K562 (cell line): ENCODE results near the gene TMCC2. TPM values are rescaled to one million over a fixed set of nuclear protein-coding genes. Genes with fewer than 3 reads are reported as not detected.

Source experiments
- ARID2 ChIP-seq: fragments of 450-650 bp; IDR thresholded peaks from 2 replicates; pipeline ENCODE4 v1.6.1; 2017; ENCODE audit warnings: antibody characterized with exemption, mild to moderate bottlenecking
- CREB5 ChIP-seq: fragments of 250-450 bp; sonication (Bioruptor Pico); IDR thresholded peaks from 2 replicates; pipeline ENCODE4 v1.5.0; 2020; ENCODE audit warnings: mild to moderate bottlenecking
- CTBP1 ChIP-seq: fragments of 450-650 bp; IDR thresholded peaks from 2 replicates; pipeline ENCODE4 v1.6.1; 2016; ENCODE audit warnings: borderline replicate concordance
- DMBX1 ChIP-seq: fragments of 250-450 bp; sonication (Bioruptor Pico); IDR thresholded peaks from 2 replicates; pipeline ENCODE4 v1.8.0; 2022; ENCODE audit warnings: inconsistent platforms, mild to moderate bottlenecking, moderate library complexity, borderline replicate concordance
- GATA2 ChIP-seq: sonication (generic); formaldehyde crosslinking; IDR thresholded peaks from 2 replicates; pipeline ENCODE4 v1.4.0; 2020; ENCODE audit warnings: mild to moderate bottlenecking, missing genetic modification reagents
- HMBOX1 ChIP-seq: sonication (generic); IDR thresholded peaks from 2 replicates; pipeline ENCODE4 v1.6.1; 2016
- HOXB6 ChIP-seq: fragments of 250-450 bp; sonication (Bioruptor Pico); IDR thresholded peaks from 2 replicates; pipeline ENCODE4 v1.5.1; 2022; ENCODE audit warnings: mild to moderate bottlenecking, borderline replicate concordance
- MTF1 ChIP-seq: fragments of 250-450 bp; sonication (Bioruptor Pico); IDR thresholded peaks from 2 replicates; pipeline ENCODE4 v1.9.0; 2021; ENCODE audit warnings: moderate library complexity, mild to moderate bottlenecking, inconsistent platforms, borderline replicate concordance
- PCBP2 ChIP-seq: fragments of 200-400 bp; formaldehyde crosslinking; IDR thresholded peaks from 2 replicates; pipeline ENCODE4 v1.6.1; 2018; ENCODE audit warnings: low read length, low read depth, mild to moderate bottlenecking, moderate library complexity; ENCODE audit not compliant: poor library complexity, severe bottlenecking
- PHF20 ChIP-seq: fragments of 450-650 bp; IDR thresholded peaks from 2 replicates; pipeline ENCODE4 v1.6.1; 2018; ENCODE audit not compliant: partially characterized antibody
- SETDB1 ChIP-seq: IDR thresholded peaks from one replicate; pipeline ENCODE4 v1.6.1; 2012; ENCODE audit warnings: low read length, control low read depth, inconsistent platforms
- SMAD2 ChIP-seq: fragments of 150-350 bp; IDR thresholded peaks from 2 replicates; pipeline ENCODE4 v1.6.1; 2014; ENCODE audit warnings: low read depth, mild to moderate bottlenecking, low read length
- SPI1 ChIP-seq: IDR thresholded peaks from 2 replicates; pipeline ENCODE4 v1.6.1; 2011; ENCODE audit warnings: low read depth, low read length, control low read depth, borderline replicate concordance
- TSHZ1 ChIP-seq: fragments of 250-450 bp; sonication (Bioruptor Pico); IDR thresholded peaks from 2 replicates; pipeline ENCODE4 v1.4.0; 2020; ENCODE audit warnings: mild to moderate bottlenecking, moderate library complexity
- VEZF1 ChIP-seq: fragments of 200-800 bp; sonication (Bioruptor generic); IDR thresholded peaks from 2 replicates; pipeline ENCODE4 v1.6.1; 2017; ENCODE audit warnings: missing genetic modification characterization, missing compliant biosample characterization
- ZNF584 ChIP-seq: fragments of 200-800 bp; sonication (Bioruptor generic); IDR thresholded peaks from 2 replicates; pipeline ENCODE4 v1.6.1; 2016; ENCODE audit warnings: low read depth, mild to moderate bottlenecking, missing genetic modification characterization, missing compliant biosample characterization
- ZNF655 ChIP-seq: fragments of 250-450 bp; sonication (Bioruptor Pico); IDR thresholded peaks from 2 replicates; pipeline ENCODE4 v1.5.0; 2021
- polyA plus RNA-seq, 8 experiments: library from polyadenylated mRNA; depleted of rRNA in 4 of 8; stranded (reverse) in 5 of 8; unstranded in 3 of 8; fragments of >200 nt; fragmentation: Nextera tagmentation in 2 of 8; fragmentation: Illumina TruSeq in 1 of 8; extraction: Ambion mirVana in 2 of 8; extraction: Trizol in 1 of 8; gene quantifications; 2 replicates each; pipeline versions ENCODE4 v1.2.1 to v1.2.3, GENCODE V29; 2011 to 2014; ENCODE audit warnings: inconsistent platforms in 1 of 8, missing spikeins in 1 of 8
- total RNA-seq, 7 experiments: library from RNA; depleted of rRNA in 6 of 7; stranded (reverse); fragments of >200 nt in 6 of 7; fragmentation: Illumina TruSeq in 2 of 7; extraction: Trizol in 2 of 7; gene quantifications; 2 replicates each; pipeline versions ENCODE4 v1.2.1 to v1.2.3, GENCODE V29; 2011 to 2021; ENCODE audit warnings: low replicate concordance in 1 of 7

TMCC2 gene
- total and polyA plus RNA-seq, 9 of the 15 experiments (the other 6 are each of a cell fraction or from before 2014, with no cell fraction given) = 0.06 to 1.8 (median 0.98) TPM

- TF ChIP-seq TSHZ1 (CRISPR knock-in tag) (no peak), PHF20 (no peak), SETDB1 (no peak), CTBP1 (peak; percentile 64), SPI1 (peak; percentile 53; the same call in 1 of the 2 replicates), PCBP2 (no peak), ZNF584 (CRISPR knock-in tag) (no peak), ARID2 (no peak), VEZF1 (CRISPR knock-in tag) (no peak), GATA2 (no peak), CREB5 (CRISPR knock-in tag) (no peak), ZNF655 (CRISPR knock-in tag) (no peak), HOXB6 (CRISPR knock-in tag) (no peak), HMBOX1 (no peak), DMBX1 (CRISPR knock-in tag) (no peak), SMAD2 (no peak), MTF1 (CRISPR knock-in tag) (no peak)
These were observed 2.4 kb downstream of the TMCC2 start (continued) for GRCh38 chr1:205229916-205230700.
